ENCODE measurements around the gene C1QTNF2. TPM values are rescaled to one million over a fixed set of nuclear protein-coding genes. Genes with fewer than 3 reads are reported as not detected.

The C1QTNF2 gene
- total RNA-seq, 1 donor from 2014 or later, result 1.4 TPM

- intact Hi-C loops (cut with micrococcal nuclease), result no loop called here
- Histone ChIP-seq H3K27me3 (ENCODE audit: low read depth) (no peaks in the 10 kb centered on the region), H3K36me3 (no peaks in the 10 kb centered on the region), H3K9me3 (replicated peaks) (peaks cover 19% of the 10 kb centered on the region), H3K4me1 (no peaks in the 10 kb centered on the region), H3K4me3 (no peak overlapping the region), H3K27ac (replicated peaks) (no peak overlapping the region)
- TF ChIP-seq, protein P1, sequence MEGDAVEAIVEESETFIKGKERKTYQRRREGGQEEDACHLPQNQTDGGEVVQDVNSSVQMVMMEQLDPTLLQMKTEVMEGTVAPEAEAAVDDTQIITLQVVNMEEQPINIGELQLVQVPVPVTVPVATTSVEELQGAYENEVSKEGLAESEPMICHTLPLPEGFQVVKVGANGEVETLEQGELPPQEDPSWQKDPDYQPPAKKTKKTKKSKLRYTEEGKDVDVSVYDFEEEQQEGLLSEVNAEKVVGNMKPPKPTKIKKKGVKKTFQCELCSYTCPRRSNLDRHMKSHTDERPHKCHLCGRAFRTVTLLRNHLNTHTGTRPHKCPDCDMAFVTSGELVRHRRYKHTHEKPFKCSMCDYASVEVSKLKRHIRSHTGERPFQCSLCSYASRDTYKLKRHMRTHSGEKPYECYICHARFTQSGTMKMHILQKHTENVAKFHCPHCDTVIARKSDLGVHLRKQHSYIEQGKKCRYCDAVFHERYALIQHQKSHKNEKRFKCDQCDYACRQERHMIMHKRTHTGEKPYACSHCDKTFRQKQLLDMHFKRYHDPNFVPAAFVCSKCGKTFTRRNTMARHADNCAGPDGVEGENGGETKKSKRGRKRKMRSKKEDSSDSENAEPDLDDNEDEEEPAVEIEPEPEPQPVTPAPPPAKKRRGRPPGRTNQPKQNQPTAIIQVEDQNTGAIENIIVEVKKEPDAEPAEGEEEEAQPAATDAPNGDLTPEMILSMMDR (IDR thresholded peaks at IDR 0.05; ENCODE audit: borderline replicate concordance), result no peak
- DNase-seq, result no peak
These were observed 17.0 kb upstream of the C1QTNF2 start for GRCh38 chr5:160387445-160387844.

DNA sequence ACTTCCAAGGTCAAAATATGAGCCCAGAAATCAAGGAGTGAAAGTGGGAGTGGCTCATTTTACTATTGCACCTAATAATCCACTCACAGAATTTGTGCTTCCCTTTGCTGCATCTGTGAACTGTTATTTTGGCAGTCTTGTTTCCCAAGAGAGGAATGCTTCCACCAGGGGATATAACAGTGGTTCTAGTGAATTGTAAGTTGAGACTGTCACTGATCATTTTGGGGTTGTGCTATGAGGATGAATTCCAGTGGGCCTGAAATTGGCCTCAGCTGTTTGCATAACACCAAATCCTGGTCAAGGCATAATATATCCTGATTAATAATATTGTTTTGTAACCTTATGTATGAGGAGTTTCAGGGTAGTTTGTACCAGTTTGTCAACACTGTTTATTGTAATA lies 15.1 kb upstream of the C1QTNF2 start:
- H3K27me3 ChIP-seq (ENCODE audit: low read depth), result no peaks in the 10 kb centered on the region
- no peak overlapping the region for H3K4me3 ChIP-seq
- no peaks in the 10 kb centered on the region for H3K36me3 ChIP-seq
- H3K9me3 ChIP-seq (replicated peaks), result peaks cover 19% of the 10 kb centered on the region
- H3K27ac ChIP-seq (replicated peaks), result no peak overlapping the region
- intact Hi-C loops (cut with micrococcal nuclease), result no loop called here
- no peaks in the 10 kb centered on the region for H3K4me1 ChIP-seq
- no peak for DNase-seq
- TF ChIP-seq, protein P1 (IDR thresholded peaks at IDR 0.05; ENCODE audit: borderline replicate concordance), result no peak

DNA sequence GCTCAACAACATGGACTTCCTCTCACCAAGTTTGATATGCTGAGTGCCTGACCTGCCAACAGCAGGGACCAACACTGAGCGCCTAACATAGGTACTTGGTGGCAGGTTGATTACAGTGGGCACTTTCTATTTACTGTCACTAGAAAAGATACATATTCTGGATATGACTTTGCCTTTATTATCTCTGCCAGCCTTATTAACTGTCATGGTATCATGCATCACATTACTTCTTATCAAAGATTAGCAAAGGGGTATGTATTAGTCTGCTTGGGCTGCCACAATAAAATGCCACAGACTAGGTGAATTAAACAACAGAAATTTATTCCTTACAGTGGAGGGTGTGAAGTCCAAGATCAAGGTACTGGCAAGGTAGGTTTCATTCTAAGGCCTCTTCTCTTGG lies 14.3 kb upstream of the C1QTNF2 start:
- intact Hi-C loops (cut with micrococcal nuclease), result no loop called here
- Histone ChIP-seq H3K27ac (replicated peaks) (no peak overlapping the region), H3K4me1 (peaks cover under 1% of the 10 kb centered on the region), H3K27me3 (ENCODE audit: low read depth) (no peaks in the 10 kb centered on the region), H3K4me3 (no peak overlapping the region), H3K9me3 (replicated peaks) (peaks cover 19% of the 10 kb centered on the region), H3K36me3 (no peaks in the 10 kb centered on the region)
- DNase-seq, result no peak
- TF ChIP-seq, protein P1 (IDR thresholded peaks at IDR 0.05; ENCODE audit: borderline replicate concordance), result no peak

- H3K36me3 ChIP-seq, result no peaks in the 10 kb centered on the region
- no peak for DNase-seq
- TF ChIP-seq, protein P1 (IDR thresholded peaks at IDR 0.05; ENCODE audit: borderline replicate concordance), result no peak
- intact Hi-C loops (cut with micrococcal nuclease), result no loop called here
- H3K27me3 ChIP-seq (ENCODE audit: low read depth), result no peaks in the 10 kb centered on the region
- no peak overlapping the region for H3K4me3 ChIP-seq
- H3K4me1 ChIP-seq, result peaks cover 7% of the 10 kb centered on the region
- peaks cover 12% of the 10 kb centered on the region for H3K9me3 ChIP-seq (replicated peaks)
- H3K27ac ChIP-seq (replicated peaks), result no peak overlapping the region
These were observed 11.9 kb upstream of the C1QTNF2 start for GRCh38 chr5:160382346-160382745.

DNA sequence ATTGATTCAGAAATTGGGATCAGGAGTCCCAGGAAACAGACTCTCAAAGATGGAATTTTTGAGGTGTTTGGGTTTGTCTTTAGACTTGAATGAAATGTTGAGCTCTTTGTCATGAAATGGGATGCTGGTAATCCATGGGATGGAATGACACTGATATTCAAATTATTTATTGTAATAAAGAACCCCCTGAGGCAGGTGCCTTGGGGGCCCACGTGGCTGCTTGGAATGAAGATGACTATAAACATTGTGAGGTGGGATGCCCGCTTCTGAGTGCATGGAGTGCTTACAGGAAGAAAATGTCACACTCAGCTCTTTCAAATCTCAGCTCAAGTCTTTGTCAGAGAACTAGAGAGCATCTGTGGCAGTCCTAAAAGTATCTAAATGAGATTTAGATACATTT lies 9.6 kb upstream of the C1QTNF2 start:
- TF ChIP-seq, protein P1 (IDR thresholded peaks at IDR 0.05; ENCODE audit: borderline replicate concordance), result no peak
- intact Hi-C loops (cut with micrococcal nuclease), result no loop called here
- no peak overlapping the region for H3K4me3 ChIP-seq

GRCh38 chr5:160379511-160379910 lies 9.1 kb upstream of the C1QTNF2 start:
- no peak overlapping the region for H3K27ac ChIP-seq (replicated peaks)
- no peak overlapping the region for H3K4me3 ChIP-seq
- H3K27me3 ChIP-seq (ENCODE audit: low read depth), result no peaks in the 10 kb centered on the region
- no peaks in the 10 kb centered on the region for H3K9me3 ChIP-seq (replicated peaks)
- intact Hi-C loops (cut with micrococcal nuclease), result no loop called here
- H3K4me1 ChIP-seq, result peaks cover 7% of the 10 kb centered on the region
- no peak for DNase-seq
- no peaks in the 10 kb centered on the region for H3K36me3 ChIP-seq
- TF ChIP-seq, protein P1 (IDR thresholded peaks at IDR 0.05; ENCODE audit: borderline replicate concordance), result no peak

More for the DNA sequence above, 9.6 kb upstream of the C1QTNF2 start:
- no peaks in the 10 kb centered on the region for H3K27me3 ChIP-seq (ENCODE audit: low read depth)
- H3K27ac ChIP-seq (replicated peaks), result no peak overlapping the region
- H3K9me3 ChIP-seq (replicated peaks), result no peaks in the 10 kb centered on the region
- peaks cover 7% of the 10 kb centered on the region for H3K4me1 ChIP-seq
- H3K36me3 ChIP-seq, result no peaks in the 10 kb centered on the region
- DNase-seq, result no peak

Data from left ventricle myocardium inferior (tissue), 1 donor.